KMS-11 (cell line): Measurements from ENCODE around the gene PTCD2.

Experiments
- H2AFZ ChIP-seq: fragments of 200-600 bp; sonication (generic); 2 replicates; pipeline ENCODE4 v1.6.1; 2016; ENCODE audit warnings: antibody characterized with exemption, mixed run types, low read depth
- H3K27ac ChIP-seq: fragments of 200-600 bp; sonication (generic); 2 replicates; pipeline ENCODE4 v1.6.1; 2016; ENCODE audit warnings: mild to moderate bottlenecking, mixed run types
- H3K27me3 ChIP-seq: fragments of 200-600 bp; sonication (generic); 2 replicates; pipeline ENCODE4 v1.6.1; 2017; ENCODE audit warnings: mild to moderate bottlenecking, low read depth, mixed run types, moderate library complexity; ENCODE audit not compliant: insufficient read depth
- H3K36me3 ChIP-seq: fragments of 200-600 bp; sonication (generic); 2 replicates; pipeline ENCODE4 v1.6.1; 2017; ENCODE audit warnings: mild to moderate bottlenecking, mixed run types; ENCODE audit not compliant: insufficient read depth
- H3K4me1 ChIP-seq: fragments of 200-600 bp; sonication (generic); 2 replicates; pipeline ENCODE4 v1.6.1; 2016; ENCODE audit warnings: mild to moderate bottlenecking, low read depth, mixed run types; ENCODE audit not compliant: poor library complexity, severe bottlenecking
- H3K4me2 ChIP-seq: fragments of 200-600 bp; sonication (generic); 2 replicates; pipeline ENCODE4 v1.7.0; 2016; ENCODE audit warnings: mild to moderate bottlenecking, mixed run types
- H3K4me3 ChIP-seq: fragments of 200-600 bp; sonication (generic); IDR thresholded peaks from 2 replicates; pipeline ENCODE4 v1.6.1; 2017; ENCODE audit warnings: low read depth, low read length, mixed read lengths; ENCODE audit not compliant: insufficient read depth
- H3K79me2 ChIP-seq: fragments of 200-600 bp; sonication (generic); 2 replicates; pipeline ENCODE4 v1.6.1; 2016; ENCODE audit warnings: low read depth, mixed run types; ENCODE audit not compliant: insufficient read depth
- H3K9ac ChIP-seq: fragments of 200-600 bp; sonication (generic); 2 replicates; pipeline ENCODE4 v1.6.1; 2016; ENCODE audit warnings: mild to moderate bottlenecking, mixed run types
- H4K20me1 ChIP-seq: fragments of 200-600 bp; sonication (generic); 2 replicates; pipeline ENCODE4 v1.6.1; 2016; ENCODE audit warnings: mild to moderate bottlenecking, mixed run types; ENCODE audit not compliant: insufficient read depth
- TF ChIP-seq, protein P1 (sequence below): fragments of 200-600 bp; sonication (generic); conservative IDR thresholded peaks from 2 replicates; pipeline ENCODE4 v1.6.1; 2017; ENCODE audit warnings: low read depth, mild to moderate bottlenecking, antibody characterized with exemption, low read length, moderate library complexity, mixed read lengths

The PTCD2 gene

DNA sequence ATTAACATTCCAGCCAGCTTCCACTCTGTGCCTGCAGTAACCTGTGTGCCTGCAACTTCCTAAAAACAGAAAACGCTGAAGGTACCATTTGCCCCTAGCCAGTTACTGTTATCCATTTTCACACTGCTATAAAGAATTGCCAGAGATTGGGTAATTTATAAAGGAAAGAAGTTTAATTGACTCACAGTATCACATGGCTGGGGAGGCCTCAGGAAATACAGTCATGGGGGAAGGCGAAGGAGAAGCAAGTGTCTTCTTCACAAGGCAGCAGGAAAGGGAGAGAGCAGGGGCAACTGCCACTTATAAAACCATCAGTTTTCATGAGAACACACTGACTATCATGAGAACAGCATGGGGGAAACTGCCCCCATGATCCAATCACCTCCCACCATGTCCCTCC lies 31.2 kb downstream of the PTCD2 start:
- Histone ChIP-seq H3K4me3 (no peak overlapping the region), H3K79me2 (no peaks in the 10 kb centered on the region), H2AFZ (no peak overlapping the region), H4K20me1 (no peaks in the 10 kb centered on the region), H3K9ac (no peak overlapping the region), H3K4me2 (no peak overlapping the region), H3K4me1 (no peaks in the 10 kb centered on the region), H3K36me3 (no peaks in the 10 kb centered on the region), H3K27me3 (no peaks in the 10 kb centered on the region), H3K27ac (no peak overlapping the region)
- TF ChIP-seq, protein P1, sequence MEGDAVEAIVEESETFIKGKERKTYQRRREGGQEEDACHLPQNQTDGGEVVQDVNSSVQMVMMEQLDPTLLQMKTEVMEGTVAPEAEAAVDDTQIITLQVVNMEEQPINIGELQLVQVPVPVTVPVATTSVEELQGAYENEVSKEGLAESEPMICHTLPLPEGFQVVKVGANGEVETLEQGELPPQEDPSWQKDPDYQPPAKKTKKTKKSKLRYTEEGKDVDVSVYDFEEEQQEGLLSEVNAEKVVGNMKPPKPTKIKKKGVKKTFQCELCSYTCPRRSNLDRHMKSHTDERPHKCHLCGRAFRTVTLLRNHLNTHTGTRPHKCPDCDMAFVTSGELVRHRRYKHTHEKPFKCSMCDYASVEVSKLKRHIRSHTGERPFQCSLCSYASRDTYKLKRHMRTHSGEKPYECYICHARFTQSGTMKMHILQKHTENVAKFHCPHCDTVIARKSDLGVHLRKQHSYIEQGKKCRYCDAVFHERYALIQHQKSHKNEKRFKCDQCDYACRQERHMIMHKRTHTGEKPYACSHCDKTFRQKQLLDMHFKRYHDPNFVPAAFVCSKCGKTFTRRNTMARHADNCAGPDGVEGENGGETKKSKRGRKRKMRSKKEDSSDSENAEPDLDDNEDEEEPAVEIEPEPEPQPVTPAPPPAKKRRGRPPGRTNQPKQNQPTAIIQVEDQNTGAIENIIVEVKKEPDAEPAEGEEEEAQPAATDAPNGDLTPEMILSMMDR = no peak

DNA sequence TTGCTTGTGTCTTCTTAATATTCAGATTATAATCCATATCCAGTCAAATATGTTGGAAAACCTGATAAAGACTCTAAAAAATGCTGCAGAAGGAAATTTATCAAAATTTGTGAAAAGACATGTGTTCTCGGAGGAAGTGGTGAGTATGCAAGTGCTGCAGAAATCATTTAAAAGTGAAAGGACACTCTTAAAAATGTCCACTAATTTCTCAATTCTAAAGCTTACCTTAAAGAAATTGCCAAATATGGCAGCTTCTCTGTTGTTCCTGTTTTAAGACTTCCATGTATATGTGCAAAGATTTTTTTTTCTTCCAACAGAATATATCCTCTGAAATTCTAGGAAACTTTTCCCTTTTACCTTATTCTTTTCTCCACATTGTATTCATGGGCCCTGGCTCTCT lies 32.4 kb downstream of the PTCD2 start:
- H3K36me3 ChIP-seq = no peaks in the 10 kb centered on the region
- H3K4me3 ChIP-seq = no peak overlapping the region
- H4K20me1 ChIP-seq = no peaks in the 10 kb centered on the region
- H3K9ac ChIP-seq = no peak overlapping the region
- no peaks in the 10 kb centered on the region for H3K4me1 ChIP-seq
- H2AFZ ChIP-seq = no peak overlapping the region
- TF ChIP-seq, protein P1 = no peak
- H3K79me2 ChIP-seq = no peaks in the 10 kb centered on the region
- no peaks in the 10 kb centered on the region for H3K27me3 ChIP-seq
- no peak overlapping the region for H3K27ac ChIP-seq
- no peak overlapping the region for H3K4me2 ChIP-seq

DNA sequence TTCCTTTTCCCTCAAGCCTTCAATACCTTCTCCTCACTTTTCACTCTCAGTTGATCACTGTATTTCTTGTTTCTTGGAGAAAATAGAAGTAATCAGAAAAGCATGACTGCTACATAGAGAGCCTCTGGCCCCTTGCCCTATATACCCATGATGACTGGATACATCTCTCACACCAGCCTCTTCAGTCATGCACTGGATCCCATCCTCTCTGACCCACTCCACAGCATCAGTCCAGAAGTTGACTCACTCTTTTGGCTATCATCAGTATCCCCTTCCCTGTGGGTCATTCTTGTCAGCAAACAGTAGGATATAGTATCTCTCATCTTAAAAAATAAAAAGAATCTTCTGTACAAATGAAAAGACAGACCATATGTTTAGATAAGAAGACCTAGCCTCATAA lies 32.9 kb downstream of the PTCD2 start:
- Histone ChIP-seq H2AFZ (no peak overlapping the region), H3K27me3 (no peaks in the 10 kb centered on the region), H3K4me1 (no peaks in the 10 kb centered on the region), H3K9ac (no peak overlapping the region), H4K20me1 (no peaks in the 10 kb centered on the region), H3K27ac (no peak overlapping the region), H3K4me2 (no peak overlapping the region), H3K4me3 (no peak overlapping the region), H3K36me3 (no peaks in the 10 kb centered on the region), H3K79me2 (no peaks in the 10 kb centered on the region)
- TF ChIP-seq, protein P1 = no peak

DNA sequence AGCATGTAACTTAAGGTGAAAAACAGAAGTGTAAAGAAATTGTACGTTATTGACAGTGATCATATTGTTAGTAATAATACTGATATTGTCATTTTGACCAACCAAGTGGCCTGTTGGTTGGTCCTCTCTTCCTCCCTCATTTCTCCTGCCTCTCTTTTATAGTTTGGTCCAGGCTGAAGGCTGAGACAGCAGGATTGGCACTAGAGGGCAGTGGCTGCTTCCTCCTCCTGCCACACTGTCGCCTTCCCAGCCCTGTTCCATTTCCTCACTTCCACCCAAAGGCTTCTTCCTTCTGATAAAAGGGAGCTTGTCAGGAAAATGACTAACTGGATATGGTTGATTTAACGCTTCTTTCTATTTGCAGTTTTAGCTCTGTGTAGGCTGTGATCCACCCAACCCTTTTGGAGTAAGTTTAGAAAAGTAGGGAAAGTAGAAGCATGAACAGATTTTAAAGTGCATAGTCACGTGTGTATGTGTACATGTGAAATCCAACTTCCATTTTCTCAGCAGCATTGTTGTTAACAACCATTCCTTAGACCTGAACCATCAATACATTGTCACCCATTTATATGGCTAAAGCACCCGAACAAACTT lies 35.6 kb downstream of the PTCD2 start:
- Histone ChIP-seq H3K4me2 (no peak overlapping the region), H3K4me3 (no peak overlapping the region), H4K20me1 (no peaks in the 10 kb centered on the region), H3K27ac (no peak overlapping the region), H3K9ac (no peak overlapping the region), H2AFZ (no peak overlapping the region), H3K4me1 (peaks cover 9% of the 10 kb centered on the region), H3K79me2 (no peaks in the 10 kb centered on the region), H3K36me3 (no peaks in the 10 kb centered on the region), H3K27me3 (no peaks in the 10 kb centered on the region)
- TF ChIP-seq, protein P1 = no peak
